Measurements from ENCODE around the gene DNAJC10. TPM values are rescaled to one million over a fixed set of nuclear protein-coding genes. Genes with fewer than 3 reads are reported as not detected.

The DNAJC10 gene
- total and polyA plus RNA-seq, 10 of the 15 experiments (the other 5 are each of a cell fraction or from before 2014, with no cell fraction given): 9.1 to 67.9 (median 38.2) TPM

DNA sequence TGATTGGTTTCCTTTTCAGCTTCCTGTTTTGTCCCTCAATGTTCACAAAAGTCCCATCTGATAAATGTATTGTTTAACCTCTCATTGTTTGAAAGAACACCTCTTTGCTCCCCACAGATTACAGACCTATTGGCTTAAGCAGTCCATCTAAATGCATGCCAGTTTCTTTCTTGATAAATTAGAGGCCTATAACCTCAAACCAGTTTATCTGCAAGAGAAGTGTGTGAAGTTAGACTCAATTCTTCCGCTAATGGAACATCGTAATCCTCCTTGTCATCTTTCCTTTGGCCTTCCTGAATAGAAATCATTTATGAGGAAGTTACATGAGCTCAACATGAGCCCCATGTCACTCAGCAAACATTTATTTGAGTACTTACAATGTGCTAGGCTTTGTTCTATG lies 76.4 kb downstream of the DNAJC10 start:
- Histone ChIP-seq H3K27ac (ENCODE audit: control insufficient read depth, insufficient read depth) (no peak overlapping the region), H3K4me3 (no peak overlapping the region), H3K27me3 (replicated peaks in 1 of 2; ENCODE audit: control insufficient read depth in 2 of 2, insufficient read depth in 2 of 2, low read length in 1 of 2) (no peaks in the 10 kb centered on the region), H3K4me1 (ENCODE audit: control insufficient read depth, insufficient read depth, low read length) (no peaks in the 10 kb centered on the region), H3K4me2 (ENCODE audit: control insufficient read depth, insufficient read depth) (no peak overlapping the region), H3K9me3 (replicated peaks; ENCODE audit: control insufficient read depth, insufficient read depth, low read length) (no peaks in the 10 kb centered on the region), H3K79me2 (ENCODE audit: control insufficient read depth, insufficient read depth, low read length) (no peaks in the 10 kb centered on the region), H3K9ac (ENCODE audit: control insufficient read depth, insufficient read depth, low read length) (no peak overlapping the region), H2AFZ (ENCODE audit: control insufficient read depth, low read depth, low read length) (no peak overlapping the region), H3K36me3 (ENCODE audit: control insufficient read depth in 2 of 2, insufficient read depth in 2 of 2, low read length in 1 of 2) (no peaks in the 10 kb centered on the region), H4K20me1 (ENCODE audit: control insufficient read depth, insufficient read depth) (no peaks in the 10 kb centered on the region)
- CTCF ChIA-PET: interaction anchor here (0.6 kb wide), 1 partner anchor 97 kb away, joined by 3 read pairs; no protein-coding TSS in a partner anchor
- in situ Hi-C loops (cut with MboI): no loop called here
- POLR2A ChIA-PET: no interaction called here
- SMC1A ChIA-PET (ENCODE audit: uncharacterized antibody, unreplicated experiment): no interaction called here
- no TSS peak for BruUV-seq (replicated peaks)
- no peak for TF ChIP-seq NR2C1 (IDR thresholded peaks at IDR 0.05)
- no peak for TF ChIP-seq BRCA1 (IDR thresholded peaks at IDR 0.05; ENCODE audit: low read depth, low read length)
- TF ChIP-seq, protein P1, sequence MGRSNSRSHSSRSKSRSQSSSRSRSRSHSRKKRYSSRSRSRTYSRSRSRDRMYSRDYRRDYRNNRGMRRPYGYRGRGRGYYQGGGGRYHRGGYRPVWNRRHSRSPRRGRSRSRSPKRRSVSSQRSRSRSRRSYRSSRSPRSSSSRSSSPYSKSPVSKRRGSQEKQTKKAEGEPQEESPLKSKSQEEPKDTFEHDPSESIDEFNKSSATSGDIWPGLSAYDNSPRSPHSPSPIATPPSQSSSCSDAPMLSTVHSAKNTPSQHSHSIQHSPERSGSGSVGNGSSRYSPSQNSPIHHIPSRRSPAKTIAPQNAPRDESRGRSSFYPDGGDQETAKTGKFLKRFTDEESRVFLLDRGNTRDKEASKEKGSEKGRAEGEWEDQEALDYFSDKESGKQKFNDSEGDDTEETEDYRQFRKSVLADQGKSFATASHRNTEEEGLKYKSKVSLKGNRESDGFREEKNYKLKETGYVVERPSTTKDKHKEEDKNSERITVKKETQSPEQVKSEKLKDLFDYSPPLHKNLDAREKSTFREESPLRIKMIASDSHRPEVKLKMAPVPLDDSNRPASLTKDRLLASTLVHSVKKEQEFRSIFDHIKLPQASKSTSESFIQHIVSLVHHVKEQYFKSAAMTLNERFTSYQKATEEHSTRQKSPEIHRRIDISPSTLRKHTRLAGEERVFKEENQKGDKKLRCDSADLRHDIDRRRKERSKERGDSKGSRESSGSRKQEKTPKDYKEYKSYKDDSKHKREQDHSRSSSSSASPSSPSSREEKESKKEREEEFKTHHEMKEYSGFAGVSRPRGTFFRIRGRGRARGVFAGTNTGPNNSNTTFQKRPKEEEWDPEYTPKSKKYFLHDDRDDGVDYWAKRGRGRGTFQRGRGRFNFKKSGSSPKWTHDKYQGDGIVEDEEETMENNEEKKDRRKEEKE (IDR thresholded peaks at IDR 0.05): no peak
- TF ChIP-seq WRNIP1 (IDR thresholded peaks at IDR 0.05; ENCODE audit: borderline replicate concordance, low read depth, low read length): no peak
- no peak for TF ChIP-seq E2F4 (IDR thresholded peaks at IDR 0.05; ENCODE audit: low read depth, low read length)
- no peak for TF ChIP-seq NFYA (IDR thresholded peaks at IDR 0.05; ENCODE audit: borderline replicate concordance, low read depth, low read length)
- TF ChIP-seq ZBED1 (IDR thresholded peaks at IDR 0.05; ENCODE audit: borderline replicate concordance): no peak
- TF ChIP-seq, protein P2, sequence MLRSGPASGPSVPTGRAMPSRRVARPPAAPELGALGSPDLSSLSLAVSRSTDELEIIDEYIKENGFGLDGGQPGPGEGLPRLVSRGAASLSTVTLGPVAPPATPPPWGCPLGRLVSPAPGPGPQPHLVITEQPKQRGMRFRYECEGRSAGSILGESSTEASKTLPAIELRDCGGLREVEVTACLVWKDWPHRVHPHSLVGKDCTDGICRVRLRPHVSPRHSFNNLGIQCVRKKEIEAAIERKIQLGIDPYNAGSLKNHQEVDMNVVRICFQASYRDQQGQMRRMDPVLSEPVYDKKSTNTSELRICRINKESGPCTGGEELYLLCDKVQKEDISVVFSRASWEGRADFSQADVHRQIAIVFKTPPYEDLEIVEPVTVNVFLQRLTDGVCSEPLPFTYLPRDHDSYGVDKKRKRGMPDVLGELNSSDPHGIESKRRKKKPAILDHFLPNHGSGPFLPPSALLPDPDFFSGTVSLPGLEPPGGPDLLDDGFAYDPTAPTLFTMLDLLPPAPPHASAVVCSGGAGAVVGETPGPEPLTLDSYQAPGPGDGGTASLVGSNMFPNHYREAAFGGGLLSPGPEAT (IDR thresholded peaks at IDR 0.05; ENCODE audit: low read depth): no peak
- no peak for DNase-seq (ENCODE audit: low read depth, low spot score)
- no peak for FAIRE-seq
- intact Hi-C loops (cut with micrococcal nuclease; ENCODE audit: unreplicated experiment): no loop called here
- 96% methylated on average over 2 of the region's 2 CpGs for WGBS (ENCODE audit: insufficient coverage, insufficient replicate concordance, low lambda C conversion rate, missing lambda C conversion rate)
- RAD21 ChIA-PET (ENCODE audit: unreplicated experiment): no interaction called here
- ATAC-seq: no peak

Measured in GM12878 (cell line).